ENCODE measurements around the gene PPARA. TPM values are rescaled to one million over a fixed set of nuclear protein-coding genes. Genes with fewer than 3 reads are reported as not detected.

PPARA gene
- total RNA-seq, 1 experiment from 2014 or later = 10.7 TPM

DNA sequence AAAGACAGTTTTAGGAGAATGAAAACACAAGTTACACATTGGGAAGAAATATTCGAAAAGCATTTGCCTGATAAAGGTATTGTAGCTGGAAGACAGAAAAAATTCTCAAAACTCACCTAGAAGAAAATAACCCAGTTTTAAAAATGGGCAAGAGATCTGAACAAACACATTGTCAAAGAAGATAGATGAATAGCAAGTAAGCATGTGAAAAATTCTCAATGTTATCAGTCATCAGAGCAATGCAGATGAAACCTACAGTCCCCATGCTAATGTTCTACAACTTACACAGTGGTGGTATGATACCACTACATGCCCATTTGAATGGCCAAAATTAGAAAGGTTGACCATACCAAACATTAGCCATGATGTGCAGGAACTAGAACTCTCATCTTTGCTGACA, 29.4 kb downstream of the PPARA start:
- DNase-seq (ENCODE audit: low read depth, low spot score) (no peak), ATAC-seq (no peak)
- intact Hi-C loops (cut with micrococcal nuclease; ENCODE audit: unreplicated experiment) = no loop called here
- TF ChIP-seq, protein P1, sequence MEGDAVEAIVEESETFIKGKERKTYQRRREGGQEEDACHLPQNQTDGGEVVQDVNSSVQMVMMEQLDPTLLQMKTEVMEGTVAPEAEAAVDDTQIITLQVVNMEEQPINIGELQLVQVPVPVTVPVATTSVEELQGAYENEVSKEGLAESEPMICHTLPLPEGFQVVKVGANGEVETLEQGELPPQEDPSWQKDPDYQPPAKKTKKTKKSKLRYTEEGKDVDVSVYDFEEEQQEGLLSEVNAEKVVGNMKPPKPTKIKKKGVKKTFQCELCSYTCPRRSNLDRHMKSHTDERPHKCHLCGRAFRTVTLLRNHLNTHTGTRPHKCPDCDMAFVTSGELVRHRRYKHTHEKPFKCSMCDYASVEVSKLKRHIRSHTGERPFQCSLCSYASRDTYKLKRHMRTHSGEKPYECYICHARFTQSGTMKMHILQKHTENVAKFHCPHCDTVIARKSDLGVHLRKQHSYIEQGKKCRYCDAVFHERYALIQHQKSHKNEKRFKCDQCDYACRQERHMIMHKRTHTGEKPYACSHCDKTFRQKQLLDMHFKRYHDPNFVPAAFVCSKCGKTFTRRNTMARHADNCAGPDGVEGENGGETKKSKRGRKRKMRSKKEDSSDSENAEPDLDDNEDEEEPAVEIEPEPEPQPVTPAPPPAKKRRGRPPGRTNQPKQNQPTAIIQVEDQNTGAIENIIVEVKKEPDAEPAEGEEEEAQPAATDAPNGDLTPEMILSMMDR (IDR thresholded peaks at IDR 0.05) = no peak
- TF ChIP-seq POLR2AphosphoS5 (IDR thresholded peaks at IDR 0.05; ENCODE audit: low read depth, low read length) (no peak), TCF7L2 (IDR thresholded peaks at IDR 0.05; ENCODE audit: low read depth, low read length) (no peak), SIN3A (IDR thresholded peaks at IDR 0.05; ENCODE audit: borderline replicate concordance, insufficient read depth, low read depth, low read length) (no peak)
- TF ChIP-seq, protein P2, sequence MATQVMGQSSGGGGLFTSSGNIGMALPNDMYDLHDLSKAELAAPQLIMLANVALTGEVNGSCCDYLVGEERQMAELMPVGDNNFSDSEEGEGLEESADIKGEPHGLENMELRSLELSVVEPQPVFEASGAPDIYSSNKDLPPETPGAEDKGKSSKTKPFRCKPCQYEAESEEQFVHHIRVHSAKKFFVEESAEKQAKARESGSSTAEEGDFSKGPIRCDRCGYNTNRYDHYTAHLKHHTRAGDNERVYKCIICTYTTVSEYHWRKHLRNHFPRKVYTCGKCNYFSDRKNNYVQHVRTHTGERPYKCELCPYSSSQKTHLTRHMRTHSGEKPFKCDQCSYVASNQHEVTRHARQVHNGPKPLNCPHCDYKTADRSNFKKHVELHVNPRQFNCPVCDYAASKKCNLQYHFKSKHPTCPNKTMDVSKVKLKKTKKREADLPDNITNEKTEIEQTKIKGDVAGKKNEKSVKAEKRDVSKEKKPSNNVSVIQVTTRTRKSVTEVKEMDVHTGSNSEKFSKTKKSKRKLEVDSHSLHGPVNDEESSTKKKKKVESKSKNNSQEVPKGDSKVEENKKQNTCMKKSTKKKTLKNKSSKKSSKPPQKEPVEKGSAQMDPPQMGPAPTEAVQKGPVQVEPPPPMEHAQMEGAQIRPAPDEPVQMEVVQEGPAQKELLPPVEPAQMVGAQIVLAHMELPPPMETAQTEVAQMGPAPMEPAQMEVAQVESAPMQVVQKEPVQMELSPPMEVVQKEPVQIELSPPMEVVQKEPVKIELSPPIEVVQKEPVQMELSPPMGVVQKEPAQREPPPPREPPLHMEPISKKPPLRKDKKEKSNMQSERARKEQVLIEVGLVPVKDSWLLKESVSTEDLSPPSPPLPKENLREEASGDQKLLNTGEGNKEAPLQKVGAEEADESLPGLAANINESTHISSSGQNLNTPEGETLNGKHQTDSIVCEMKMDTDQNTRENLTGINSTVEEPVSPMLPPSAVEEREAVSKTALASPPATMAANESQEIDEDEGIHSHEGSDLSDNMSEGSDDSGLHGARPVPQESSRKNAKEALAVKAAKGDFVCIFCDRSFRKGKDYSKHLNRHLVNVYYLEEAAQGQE (IDR thresholded peaks at IDR 0.05; ENCODE audit: insufficient read depth in 1 of 2, low read depth in 2 of 2, low read length in 1 of 2) = no peak
- CTCF ChIA-PET = no interaction called here
- Histone ChIP-seq H3K9me3 (ENCODE audit: control insufficient read depth, insufficient read depth, low read depth, low read length) (peaks cover 8% of the 10 kb centered on the region; the same call in 1 of the 2 replicates), H3K36me3 (ENCODE audit: control insufficient read depth, insufficient read depth, low read length) (no peaks in the 10 kb centered on the region), H3K4me3 (ENCODE audit: low read depth in 2 of 2, low read length in 2 of 2) (no peak overlapping the region), H3K27ac (ENCODE audit: low read length) (no peak overlapping the region), H3K4me1 (ENCODE audit: control insufficient read depth, insufficient read depth, low read length) (no peaks in the 10 kb centered on the region), H3K27me3 (ENCODE audit: control insufficient read depth, insufficient read depth, low read length) (no peaks in the 10 kb centered on the region)
- no TSS peak for BruUV-seq (replicated peaks)
- in situ Hi-C loops (cut with HindIII; ENCODE audit: low pct_unique_long_range_greater_than_20kb, low sequenced_read_pairs) = no loop called here
- POLR2A ChIA-PET = no interaction called here

DNA sequence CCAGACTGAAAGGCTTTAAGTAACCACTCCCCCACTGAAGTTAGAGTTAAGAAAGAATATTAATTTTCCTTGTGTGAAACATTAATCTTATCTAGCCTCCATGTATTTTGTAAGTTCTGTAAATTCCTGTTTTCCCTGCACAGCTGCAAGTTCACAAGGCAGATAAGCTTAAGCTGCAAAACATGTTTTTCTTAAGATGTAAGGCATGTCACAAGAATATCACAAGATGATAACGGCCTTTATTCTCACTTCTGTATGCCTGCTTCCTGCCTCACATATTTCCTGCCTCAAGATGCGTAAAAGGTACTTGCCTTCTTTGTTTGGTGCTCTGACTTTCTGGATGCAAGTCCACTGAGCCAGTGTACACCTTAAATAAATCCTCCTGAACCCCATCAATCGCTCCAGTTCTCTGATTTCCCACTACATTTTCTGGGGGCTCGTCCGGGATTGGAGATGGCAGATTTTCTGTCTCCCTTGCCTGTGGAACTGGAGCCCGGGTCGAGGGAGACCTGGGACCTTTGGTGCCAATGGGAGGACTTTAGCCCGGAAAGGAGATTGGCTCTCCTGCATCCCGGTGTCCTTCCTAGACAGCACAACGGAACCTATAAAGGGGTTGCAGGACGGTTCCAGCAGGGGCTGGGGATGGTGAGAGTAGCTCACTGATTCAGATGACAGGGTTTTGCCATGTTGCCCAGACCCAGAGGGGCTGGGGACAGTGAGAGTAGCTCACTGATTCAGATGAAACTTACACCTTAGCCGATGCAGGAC, 30.2 kb downstream of the PPARA start:
- BruUV-seq (replicated peaks) = no TSS peak
- Histone ChIP-seq H3K9me3 (ENCODE audit: control insufficient read depth, insufficient read depth, low read depth, low read length) (peaks cover 8% of the 10 kb centered on the region; the same call in 1 of the 2 replicates), H3K27ac (ENCODE audit: low read length) (no peak overlapping the region), H3K4me1 (ENCODE audit: control insufficient read depth, insufficient read depth, low read length) (no peaks in the 10 kb centered on the region), H3K4me3 (ENCODE audit: low read depth in 2 of 2, low read length in 2 of 2) (no peak overlapping the region), H3K36me3 (ENCODE audit: control insufficient read depth, insufficient read depth, low read length) (no peaks in the 10 kb centered on the region), H3K27me3 (ENCODE audit: control insufficient read depth, insufficient read depth, low read length) (no peaks in the 10 kb centered on the region)
- ChIA-PET CTCF (no interaction called here), POLR2A (no interaction called here)
- ATAC-seq = no peak
- TF ChIP-seq POLR2AphosphoS5 (IDR thresholded peaks at IDR 0.05; ENCODE audit: low read depth, low read length) (no peak), TCF7L2 (IDR thresholded peaks at IDR 0.05; ENCODE audit: low read depth, low read length) (no peak), SIN3A (IDR thresholded peaks at IDR 0.05; ENCODE audit: borderline replicate concordance, insufficient read depth, low read depth, low read length) (no peak)
- TF ChIP-seq, protein P2 (IDR thresholded peaks at IDR 0.05; ENCODE audit: insufficient read depth in 1 of 2, low read depth in 2 of 2, low read length in 1 of 2) = no peak
- TF ChIP-seq, protein P1 (IDR thresholded peaks at IDR 0.05) = no peak
- in situ Hi-C loops (cut with HindIII; ENCODE audit: low pct_unique_long_range_greater_than_20kb, low sequenced_read_pairs) = no loop called here
- intact Hi-C loops (cut with micrococcal nuclease; ENCODE audit: unreplicated experiment) = no loop called here
- no peak for DNase-seq (ENCODE audit: low read depth, low spot score)

All from Panc1 (cell line).